ENCODE data around the gene ALDH1A1.

GRCh38 chr9:72903103-72903502 lies 49.8 kb downstream of the ALDH1A1 start:
- TF ChIP-seq SMC3 (IDR thresholded peaks at IDR 0.05; ENCODE audit: low read depth, low read length), result no peak
- TF ChIP-seq EP300 (IDR thresholded peaks at IDR 0.05; ENCODE audit: borderline replicate concordance in 1 of 2, low read depth in 1 of 2, low read length in 1 of 2), result no peak
- no peak for TF ChIP-seq RXRA (IDR thresholded peaks at IDR 0.05; ENCODE audit: borderline replicate concordance, low read depth)
- TF ChIP-seq CTCF (IDR thresholded peaks at IDR 0.05), result no peak
- TF ChIP-seq SIN3A (IDR thresholded peaks at IDR 0.05; ENCODE audit: borderline replicate concordance, low read depth, low read length), result no peak
- TF ChIP-seq NRF1 (IDR thresholded peaks at IDR 0.05; ENCODE audit: low read depth, low read length), result no peak
- no peak for TF ChIP-seq RCOR1 (IDR thresholded peaks at IDR 0.05; ENCODE audit: low read length)
- TF ChIP-seq RFX5 (IDR thresholded peaks at IDR 0.05; ENCODE audit: low read length), result no peak
- no peak for TF ChIP-seq FOXM1 (IDR thresholded peaks at IDR 0.05; ENCODE audit: low read depth)
- no peak for TF ChIP-seq REST (IDR thresholded peaks at IDR 0.05; ENCODE audit: low read depth, low read length)
- TF ChIP-seq POLR2AphosphoS5 (IDR thresholded peaks at IDR 0.05; ENCODE audit: low read depth, low read length), result no peak
- no peak for TF ChIP-seq TEAD4 (IDR thresholded peaks at IDR 0.05; ENCODE audit: borderline replicate concordance, insufficient read depth)
- no peak for TF ChIP-seq ZBTB33 (IDR thresholded peaks at IDR 0.05; ENCODE audit: borderline replicate concordance, low read depth)
- no peak for TF ChIP-seq CHD2 (IDR thresholded peaks at IDR 0.05; ENCODE audit: low read length, partially characterized antibody)
